Transverse colon (tissue), 3 donors: ENCODE measurements around the gene HK2.

Source experiments
- EP300 ChIP-seq: sonication (generic); formaldehyde crosslinking; IDR thresholded peaks from one replicate; pipeline ENCODE4 v1.6.1; 2017; ENCODE audit warnings: antibody characterized with exemption, low read depth
- POLR2AphosphoS5 ChIP-seq, 3 donors: sonication (generic); formaldehyde crosslinking; IDR thresholded peaks; one replicate each; pipeline ENCODE4 v1.6.1; 2016; ENCODE audit warnings: antibody characterized with exemption in 3 of 3

DNA sequence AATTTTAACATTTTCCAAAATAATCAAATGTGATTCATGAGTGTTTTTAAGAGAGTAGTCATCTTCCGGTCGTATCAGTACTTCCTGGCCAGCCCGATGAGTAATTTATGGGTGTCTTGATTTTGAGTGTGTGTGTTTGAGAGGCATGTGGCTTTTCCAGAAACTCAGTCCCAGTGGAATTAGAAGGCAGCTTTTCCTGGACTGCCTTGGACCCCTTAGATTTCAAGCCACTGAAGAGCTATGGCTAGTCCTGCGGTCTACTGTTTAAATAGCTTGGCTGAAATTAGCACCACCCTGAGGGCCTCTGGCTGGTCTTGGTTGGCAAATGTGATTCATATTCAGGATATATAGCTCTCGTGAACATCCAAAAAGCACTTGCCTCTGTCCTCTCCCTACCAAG, 59.4 kb downstream of the HK2 start:
- TF ChIP-seq POLR2AphosphoS5 (IDR thresholded peaks at IDR 0.05) (no peak), EP300 (no peak)
